ENCODE measurements around the gene ENTPD8. TPM values are rescaled to one million over a fixed set of nuclear protein-coding genes. Genes with fewer than 3 reads are reported as not detected.

The ENTPD8 gene
- total RNA-seq, 2 donors from 2014 or later: 0.33 to 0.75 TPM

GRCh38 chr9:137482094-137482781 is 41.1 kb upstream of the ENTPD8 start:
- Histone ChIP-seq H3K27ac (ENCODE audit: low read depth, low read length) (no peak overlapping the region), H3K4me1 (ENCODE audit: control insufficient read depth, insufficient read depth, low read length) (no peaks in the 10 kb centered on the region), H3K9ac (ENCODE audit: extremely low read depth, low read length, poor library complexity, severe bottlenecking) (no peak overlapping the region), H3K4me3 (ENCODE audit: low read length) (no peak overlapping the region), H3K36me3 (ENCODE audit: control insufficient read depth, insufficient read depth, low read length) (no peaks in the 10 kb centered on the region), H3K9me3 (ENCODE audit: control insufficient read depth, low read length) (no peaks in the 10 kb centered on the region), H3K27me3 (ENCODE audit: control insufficient read depth, insufficient read depth, low read length, poor library complexity, severe bottlenecking) (no peaks in the 10 kb centered on the region)
- WGBS, 2 experiments (ENCODE audit: insufficient coverage in 1 of 2, insufficient read length in 1 of 2): 87 to 92% methylated on average over 14 to 26 of the region's 26 CpGs
- H3K9me3 Mint-ChIP-seq: no peaks in the 10 kb centered on the region
- no peaks in the 10 kb centered on the region for H3K27me3 Mint-ChIP-seq (ENCODE audit: insufficient read depth)
- no peak for DNase-seq
- no peaks in the 10 kb centered on the region for H3K4me1 Mint-ChIP-seq
- no peaks in the 10 kb centered on the region for H3K36me3 Mint-ChIP-seq (ENCODE audit: low read depth)
- H3K27ac Mint-ChIP-seq: no peak overlapping the region
- no peak overlapping the region for H3K4me3 Mint-ChIP-seq
- no peak for TF ChIP-seq CTCF (conservative IDR thresholded peaks at IDR 0.05)

- no peaks in the 10 kb centered on the region for H3K4me1 Mint-ChIP-seq
- no peak for DNase-seq
- no peaks in the 10 kb centered on the region for H3K36me3 Mint-ChIP-seq (ENCODE audit: low read depth)
- H3K9ac ChIP-seq (ENCODE audit: extremely low read depth, low read length, poor library complexity, severe bottlenecking): no peak overlapping the region
- no peaks in the 10 kb centered on the region for H3K36me3 ChIP-seq (ENCODE audit: control insufficient read depth, insufficient read depth, low read length)
- H3K27ac Mint-ChIP-seq: no peak overlapping the region
- WGBS, 2 experiments (ENCODE audit: insufficient coverage in 1 of 2, insufficient read length in 1 of 2): 94 to 95% methylated on average over 34 to 38 of the region's 38 CpGs
- no peaks in the 10 kb centered on the region for H3K27me3 Mint-ChIP-seq (ENCODE audit: insufficient read depth)
- H3K27ac ChIP-seq (ENCODE audit: low read depth, low read length): no peak overlapping the region
- peaks cover 3% of the 10 kb centered on the region for H3K9me3 ChIP-seq (ENCODE audit: control insufficient read depth, low read length)
- no peak overlapping the region for H3K4me3 Mint-ChIP-seq
- H3K27me3 ChIP-seq (ENCODE audit: control insufficient read depth, insufficient read depth, low read length, poor library complexity, severe bottlenecking): no peaks in the 10 kb centered on the region
- H3K4me3 ChIP-seq (ENCODE audit: low read length): no peak overlapping the region
- H3K9me3 Mint-ChIP-seq: peaks cover 6% of the 10 kb centered on the region
- H3K4me1 ChIP-seq (ENCODE audit: control insufficient read depth, insufficient read depth, low read length): no peaks in the 10 kb centered on the region
- TF ChIP-seq CTCF (conservative IDR thresholded peaks at IDR 0.05): no peak
Observed at GRCh38 chr9:137480686-137481683, 39.8 kb upstream of the ENTPD8 start.

GRCh38 chr9:137479892-137480685 is 38.9 kb upstream of the ENTPD8 start:
- no peak overlapping the region for H3K4me3 Mint-ChIP-seq
- no peaks in the 10 kb centered on the region for H3K36me3 ChIP-seq (ENCODE audit: control insufficient read depth, insufficient read depth, low read length)
- 90 to 94% methylated on average over 16 to 32 of the region's 32 CpGs for WGBS, 2 experiments (ENCODE audit: insufficient coverage in 1 of 2, insufficient read length in 1 of 2)

More at GRCh38 chr9:137479892-137480685, 38.9 kb upstream of the ENTPD8 start:
- H3K27ac Mint-ChIP-seq: no peak overlapping the region
- peaks cover 12% of the 10 kb centered on the region for H3K9me3 Mint-ChIP-seq
- Histone ChIP-seq H3K9me3 (ENCODE audit: control insufficient read depth, low read length) (peaks cover 7% of the 10 kb centered on the region), H3K4me3 (ENCODE audit: low read length) (no peak overlapping the region), H3K27ac (ENCODE audit: low read depth, low read length) (no peak overlapping the region), H3K9ac (ENCODE audit: extremely low read depth, low read length, poor library complexity, severe bottlenecking) (no peak overlapping the region), H3K27me3 (ENCODE audit: control insufficient read depth, insufficient read depth, low read length, poor library complexity, severe bottlenecking) (no peaks in the 10 kb centered on the region), H3K4me1 (ENCODE audit: control insufficient read depth, insufficient read depth, low read length) (no peaks in the 10 kb centered on the region)
- H3K27me3 Mint-ChIP-seq (ENCODE audit: insufficient read depth): no peaks in the 10 kb centered on the region
- peaks cover 2% of the 10 kb centered on the region for H3K36me3 Mint-ChIP-seq (ENCODE audit: low read depth)
- H3K4me1 Mint-ChIP-seq: no peaks in the 10 kb centered on the region
- no peak for TF ChIP-seq CTCF (conservative IDR thresholded peaks at IDR 0.05)
- DNase-seq: no peak
